ENCODE data around the gene TAF10. TPM values are rescaled to one million over a fixed set of nuclear protein-coding genes. Genes with fewer than 3 reads are reported as not detected.

TAF10 gene
- polyA plus RNA-seq, 1 of the 3 experiments (the other 2 are of a cell fraction): 213 TPM

DNA sequence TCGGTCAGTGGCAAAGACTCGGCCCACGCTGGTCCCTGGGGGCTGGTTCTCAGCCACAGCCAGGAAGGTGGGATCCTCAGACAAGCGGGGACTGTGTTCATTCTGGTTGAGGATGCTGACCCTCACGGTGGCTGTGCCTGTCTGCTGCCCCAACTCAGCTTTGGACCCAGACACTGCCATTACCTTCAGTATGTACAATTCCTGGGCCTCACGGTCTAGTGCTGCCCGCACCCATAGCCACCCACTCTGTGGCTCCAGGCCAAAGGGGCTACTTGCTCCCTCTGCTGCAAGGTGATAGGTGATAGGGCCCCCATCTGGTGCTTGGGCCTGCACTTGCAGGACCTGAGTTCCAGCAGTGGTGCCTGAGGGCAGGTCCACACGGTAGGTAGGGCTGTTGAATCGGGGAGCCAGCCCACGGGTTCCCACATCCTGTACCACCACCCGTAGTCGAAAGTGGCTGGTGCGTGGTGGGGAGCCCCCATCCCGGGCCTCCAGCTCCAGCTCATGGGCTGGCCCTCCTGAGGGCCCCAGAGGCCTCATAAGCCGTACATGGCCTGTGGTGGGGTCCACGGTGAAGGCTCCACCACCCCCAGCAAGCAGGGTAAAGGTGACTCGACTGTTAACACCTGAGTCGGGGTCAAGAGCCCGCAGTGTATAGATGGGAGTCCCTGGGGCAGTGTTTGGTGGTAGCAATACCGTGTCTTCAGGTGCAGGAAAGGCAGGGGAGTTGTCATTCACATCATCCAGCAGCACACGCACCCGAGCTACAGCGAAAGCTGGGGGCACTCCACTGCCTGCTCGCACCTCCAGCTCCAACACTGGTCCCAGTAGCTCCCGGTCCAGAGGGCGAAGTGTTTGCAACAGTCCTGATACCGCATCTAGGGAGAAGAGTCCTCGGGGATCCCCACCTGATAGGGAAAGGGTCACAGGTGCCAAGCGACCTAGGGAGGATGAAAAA, 20.4 kb upstream of the TAF10 start (continued):
- TF ChIP-seq, protein P1, sequence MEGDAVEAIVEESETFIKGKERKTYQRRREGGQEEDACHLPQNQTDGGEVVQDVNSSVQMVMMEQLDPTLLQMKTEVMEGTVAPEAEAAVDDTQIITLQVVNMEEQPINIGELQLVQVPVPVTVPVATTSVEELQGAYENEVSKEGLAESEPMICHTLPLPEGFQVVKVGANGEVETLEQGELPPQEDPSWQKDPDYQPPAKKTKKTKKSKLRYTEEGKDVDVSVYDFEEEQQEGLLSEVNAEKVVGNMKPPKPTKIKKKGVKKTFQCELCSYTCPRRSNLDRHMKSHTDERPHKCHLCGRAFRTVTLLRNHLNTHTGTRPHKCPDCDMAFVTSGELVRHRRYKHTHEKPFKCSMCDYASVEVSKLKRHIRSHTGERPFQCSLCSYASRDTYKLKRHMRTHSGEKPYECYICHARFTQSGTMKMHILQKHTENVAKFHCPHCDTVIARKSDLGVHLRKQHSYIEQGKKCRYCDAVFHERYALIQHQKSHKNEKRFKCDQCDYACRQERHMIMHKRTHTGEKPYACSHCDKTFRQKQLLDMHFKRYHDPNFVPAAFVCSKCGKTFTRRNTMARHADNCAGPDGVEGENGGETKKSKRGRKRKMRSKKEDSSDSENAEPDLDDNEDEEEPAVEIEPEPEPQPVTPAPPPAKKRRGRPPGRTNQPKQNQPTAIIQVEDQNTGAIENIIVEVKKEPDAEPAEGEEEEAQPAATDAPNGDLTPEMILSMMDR (IDR thresholded peaks at IDR 0.05): no peak

DNA sequence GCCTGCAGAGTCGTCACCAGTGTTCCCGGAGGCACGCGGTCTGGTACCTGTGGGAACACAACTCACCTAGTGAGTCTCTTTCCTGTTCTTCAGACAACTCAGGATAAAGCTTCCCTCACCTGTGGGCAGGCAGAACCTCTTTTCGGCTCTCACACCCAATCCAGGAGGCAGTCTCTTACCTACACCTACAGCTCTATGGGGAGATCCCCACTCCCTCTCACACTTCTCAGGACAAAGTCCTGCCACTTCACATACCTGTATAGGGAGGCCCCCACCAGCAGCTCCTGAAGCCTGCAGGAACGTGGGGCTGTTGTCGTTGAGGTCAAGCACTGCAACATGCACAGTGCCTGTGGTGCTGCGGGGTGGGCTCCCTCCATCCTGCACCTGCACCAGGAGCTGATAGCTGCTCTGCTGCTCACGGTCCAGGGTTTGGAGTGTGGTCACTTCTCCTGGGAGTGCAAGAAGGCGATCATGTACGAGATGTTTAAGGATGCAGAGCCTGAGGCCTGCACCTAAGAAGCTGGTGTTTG, 19.4 kb upstream of the TAF10 start:
- H3K36me3 ChIP-seq (replicated peaks in 1 of 2; ENCODE audit: control insufficient read depth in 1 of 2, insufficient read depth in 2 of 2, low read length in 1 of 2): peaks cover 0 to 28% of the 10 kb centered on the region in 2 experiments
- CTCF ChIA-PET: interaction anchor here (1.0 to 1.2 kb wide), 2 partner anchors 11 to 125 kb away, joined by 3 read pairs; no protein-coding TSS in a partner anchor

DNA sequence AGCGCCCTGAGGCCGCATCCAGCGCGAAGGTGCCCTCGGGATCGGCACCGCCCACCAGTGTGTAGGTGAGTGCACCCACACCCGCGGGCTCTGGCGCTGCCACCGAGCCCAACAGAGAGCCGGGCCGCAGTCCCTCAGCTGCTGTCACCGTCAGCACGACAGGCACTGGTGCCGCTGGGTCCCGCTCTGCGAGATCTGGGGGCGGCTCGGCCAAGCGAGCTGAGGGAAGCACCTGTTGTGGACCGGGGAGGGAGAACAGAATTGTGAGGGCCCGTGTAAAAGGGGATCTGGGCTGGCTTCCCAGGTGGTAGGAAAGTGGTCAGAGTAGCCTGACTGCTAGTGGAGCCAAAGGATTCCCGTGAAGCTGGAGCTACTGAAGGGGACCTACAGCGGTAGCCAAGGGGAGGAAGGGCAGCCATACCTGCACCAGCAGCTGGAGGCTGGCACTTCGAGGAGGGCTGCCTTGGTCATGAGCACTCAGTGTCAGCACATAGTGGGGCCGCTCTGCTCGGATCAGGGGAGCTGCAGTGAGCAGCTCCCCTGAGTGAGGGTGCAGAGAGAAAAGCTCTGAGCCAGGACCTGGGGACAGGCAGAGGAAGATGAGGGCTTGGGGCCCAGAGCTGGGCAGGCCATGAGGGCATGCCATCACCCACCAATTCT, 18.7 kb upstream of the TAF10 start:
- Histone ChIP-seq H3F3A (replicated peaks; ENCODE audit: insufficient read depth) (no peaks in the 10 kb centered on the region), H3K36me3 (replicated peaks in 1 of 2; ENCODE audit: control insufficient read depth in 1 of 2, insufficient read depth in 2 of 2, low read length in 1 of 2) (peaks cover 0 to 28% of the 10 kb centered on the region in 2 experiments), H3K79me2 (ENCODE audit: insufficient read depth) (no peaks in the 10 kb centered on the region), H4K20me1 (ENCODE audit: insufficient read depth) (no peaks in the 10 kb centered on the region), H3K27me3 (ENCODE audit: insufficient read depth) (no peaks in the 10 kb centered on the region), H3K4me3 (ENCODE audit: low read depth in 2 of 2, low read length in 1 of 2) (no peak overlapping the region), H2AFZ (ENCODE audit: low read depth) (no peak overlapping the region), H3K9me3 (no peaks in the 10 kb centered on the region), H3K9me2 (no peaks in the 10 kb centered on the region), H3K9ac (no peak overlapping the region), H3K4me1 (ENCODE audit: control insufficient read depth in 1 of 2, insufficient read depth in 2 of 2, low read depth in 1 of 2, low read length in 1 of 2) (no peaks in the 10 kb centered on the region), H3K4me2 (no peak overlapping the region), H3K27ac (ENCODE audit: low read depth in 2 of 2, low read length in 1 of 2) (no peak overlapping the region)
- ChIA-PET CTCF (interaction anchor here (0.9 to 1.2 kb wide), 2 partner anchors 10 to 52 kb away, joined by 3 read pairs; partner anchors contain the start of gene MRPL17), POLR2A (interaction anchor here (0.6 to 1.6 kb wide), 2 partner anchors 9 to 16 kb away, joined by 3 to 4 read pairs; no protein-coding TSS in a partner anchor)
- WGBS (ENCODE audit: low lambda C conversion rate): 85% methylated on average over 25 of the region's 28 CpGs
- TF ChIP-seq, protein P2, sequence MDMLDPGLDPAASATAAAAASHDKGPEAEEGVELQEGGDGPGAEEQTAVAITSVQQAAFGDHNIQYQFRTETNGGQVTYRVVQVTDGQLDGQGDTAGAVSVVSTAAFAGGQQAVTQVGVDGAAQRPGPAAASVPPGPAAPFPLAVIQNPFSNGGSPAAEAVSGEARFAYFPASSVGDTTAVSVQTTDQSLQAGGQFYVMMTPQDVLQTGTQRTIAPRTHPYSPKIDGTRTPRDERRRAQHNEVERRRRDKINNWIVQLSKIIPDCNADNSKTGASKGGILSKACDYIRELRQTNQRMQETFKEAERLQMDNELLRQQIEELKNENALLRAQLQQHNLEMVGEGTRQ (IDR thresholded peaks at IDR 0.05; ENCODE audit: borderline replicate concordance, low read depth, low read length): no peak
- TF ChIP-seq, protein P3, sequence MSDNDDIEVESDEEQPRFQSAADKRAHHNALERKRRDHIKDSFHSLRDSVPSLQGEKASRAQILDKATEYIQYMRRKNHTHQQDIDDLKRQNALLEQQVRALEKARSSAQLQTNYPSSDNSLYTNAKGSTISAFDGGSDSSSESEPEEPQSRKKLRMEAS (IDR thresholded peaks at IDR 0.05; ENCODE audit: low read depth): no peak
- no peak for DNase-seq

More for the DNA sequence above, 19.4 kb upstream of the TAF10 start:
- no peak for TF ChIP-seq RFX5 (IDR thresholded peaks at IDR 0.05; ENCODE audit: low read length)
- Histone ChIP-seq H3K9me3 (no peaks in the 10 kb centered on the region), H3K4me3 (ENCODE audit: low read depth in 2 of 2, low read length in 1 of 2) (no peak overlapping the region), H3K4me1 (ENCODE audit: control insufficient read depth in 1 of 2, insufficient read depth in 2 of 2, low read depth in 1 of 2, low read length in 1 of 2) (no peaks in the 10 kb centered on the region), H3K9ac (no peak overlapping the region), H4K20me1 (ENCODE audit: insufficient read depth) (no peaks in the 10 kb centered on the region), H3K79me2 (ENCODE audit: insufficient read depth) (no peaks in the 10 kb centered on the region), H3K9me2 (no peaks in the 10 kb centered on the region), H2AFZ (ENCODE audit: low read depth) (no peak overlapping the region), H3F3A (replicated peaks; ENCODE audit: insufficient read depth) (no peaks in the 10 kb centered on the region), H3K27ac (ENCODE audit: low read depth in 2 of 2, low read length in 1 of 2) (no peak overlapping the region), H3K4me2 (no peak overlapping the region), H3K27me3 (ENCODE audit: insufficient read depth) (no peaks in the 10 kb centered on the region)
- POLR2A ChIA-PET: interaction anchor here (0.6 to 1.6 kb wide), 3 partner anchors 10 to 51 kb away, joined by 3 to 4 read pairs (median 3); no protein-coding TSS in a partner anchor
- DNase-seq: no peak
- WGBS (ENCODE audit: low lambda C conversion rate): 96% methylated on average over 7 of the region's 11 CpGs

All from SK-N-SH (cell line).